NT2/D1 (cell line): ENCODE measurements around the gene AFG3L2.
"Not testable (repeated sequence)": the region's sequence is repeated elsewhere in the genome, so short reads cannot be mapped to it uniquely, and the experiment has no call there.

Experiments used
- DNase-seq: peaks from one replicate; pipeline ENCODE4 v3.0.0-alpha.2; 2011; ENCODE audit warnings: low read depth, low spot score
- H3K27me3 ChIP-seq: 2 replicates; pipeline ENCODE4 v1.6.0; 2011; ENCODE audit warnings: mild to moderate bottlenecking; ENCODE audit not compliant: insufficient read length, insufficient read depth
- H3K36me3 ChIP-seq: 2 replicates; pipeline ENCODE4 v1.6.1; 2011; ENCODE audit warnings: mild to moderate bottlenecking, low read length, mixed read lengths; ENCODE audit not compliant: insufficient read depth, insufficient read length
- H3K4me1 ChIP-seq: 2 replicates; pipeline ENCODE4 v1.5.1; 2011; ENCODE audit not compliant: insufficient read depth, insufficient read length
- H3K4me3 ChIP-seq: 2 replicates; pipeline ENCODE4 v1.5.1; 2011; ENCODE audit warnings: low read depth; ENCODE audit not compliant: insufficient read length
- H3K9ac ChIP-seq: 2 replicates; pipeline ENCODE4 v1.6.0; 2011; ENCODE audit warnings: low read depth; ENCODE audit not compliant: insufficient read length
- H3K9me3 ChIP-seq: 2 replicates; pipeline ENCODE4 v1.5.1; 2011; ENCODE audit warnings: mild to moderate bottlenecking, low read length; ENCODE audit not compliant: insufficient read depth
- SUZ12 ChIP-seq: IDR thresholded peaks from 2 replicates; pipeline ENCODE4 v1.6.1; 2011; ENCODE audit not compliant: insufficient read length, insufficient read depth; ENCODE audit errors: extremely low read depth
- YY1 ChIP-seq: IDR thresholded peaks from 2 replicates; pipeline ENCODE4 v1.6.1; 2011; ENCODE audit not compliant: insufficient read length, insufficient read depth
- ZNF274 ChIP-seq: IDR thresholded peaks from 2 replicates; pipeline ENCODE4 v1.6.1; 2011; ENCODE audit warnings: mild to moderate bottlenecking, low read depth, low read length

AFG3L2 gene

GRCh38 chr18:12417687-12418086 is 40.7 kb upstream of the AFG3L2 start:
- Histone ChIP-seq H3K4me1 (peaks cover 8% of the 10 kb centered on the region), H3K4me3 (no peak overlapping the region), H3K27me3 (no peaks in the 10 kb centered on the region), H3K9me3 (no peaks in the 10 kb centered on the region), H3K36me3 (peaks cover 3% of the 10 kb centered on the region), H3K9ac (no peak overlapping the region)
- TF ChIP-seq SUZ12 (no peak), YY1 (no peak), ZNF274 (no peak)
- no peak for DNase-seq

GRCh38 chr18:12416098-12416729 is 39.2 kb upstream of the AFG3L2 start:
- Histone ChIP-seq H3K27me3 (no peaks in the 10 kb centered on the region), H3K4me3 (no peak overlapping the region), H3K9ac (peak overlapping the region; percentile 36), H3K9me3 (no peaks in the 10 kb centered on the region), H3K36me3 (peaks cover 3% of the 10 kb centered on the region), H3K4me1 (peaks cover 8% of the 10 kb centered on the region)
- TF ChIP-seq YY1 (no peak), SUZ12 (no peak), ZNF274 (no peak)
- DNase-seq: no peak

- TF ChIP-seq YY1: no peak
- TF ChIP-seq SUZ12: no peak
- no peak for TF ChIP-seq ZNF274
- peaks cover 11% of the 10 kb centered on the region for H3K36me3 ChIP-seq
- peaks cover 8% of the 10 kb centered on the region for H3K4me1 ChIP-seq
- no peaks in the 10 kb centered on the region for H3K9me3 ChIP-seq
- H3K9ac ChIP-seq: no peak overlapping the region
- peaks cover 7% of the 10 kb centered on the region for H3K27me3 ChIP-seq
- H3K4me3 ChIP-seq: no peak overlapping the region
- no peak for DNase-seq
Observed at GRCh38 chr18:12411456-12411855, 34.4 kb upstream of the AFG3L2 start.

GRCh38 chr18:12410747-12411146 is 33.7 kb upstream of the AFG3L2 start:
- not testable (repeated sequence) for DNase-seq

GRCh38 chr18:12410081-12410481 is 33.1 kb upstream of the AFG3L2 start:
- DNase-seq: no peak
- TF ChIP-seq ZNF274 (no peak), SUZ12 (no peak), YY1 (no peak)
- peaks cover 11% of the 10 kb centered on the region for H3K36me3 ChIP-seq
- no peak overlapping the region for H3K9ac ChIP-seq
- H3K4me1 ChIP-seq: peaks cover 1% of the 10 kb centered on the region
- no peaks in the 10 kb centered on the region for H3K9me3 ChIP-seq
- no peak overlapping the region for H3K4me3 ChIP-seq
- H3K27me3 ChIP-seq: peaks cover 15% of the 10 kb centered on the region

More at GRCh38 chr18:12410747-12411146, 33.7 kb upstream of the AFG3L2 start:
- Histone ChIP-seq H3K36me3 (peaks cover 11% of the 10 kb centered on the region), H3K27me3 (peaks cover 14% of the 10 kb centered on the region)
- H3K4me1 ChIP-seq, H3K4me3 ChIP-seq, H3K9me3 ChIP-seq, H3K9ac ChIP-seq: not testable (repeated sequence)

GRCh38 chr18:12409469-12409868 is 32.4 kb upstream of the AFG3L2 start:
- H3K27me3 ChIP-seq: peaks cover 17% of the 10 kb centered on the region
- no peak overlapping the region for H3K4me3 ChIP-seq
- no peaks in the 10 kb centered on the region for H3K9me3 ChIP-seq
- no peak overlapping the region for H3K9ac ChIP-seq
- H3K36me3 ChIP-seq: peaks cover 11% of the 10 kb centered on the region
- H3K4me1 ChIP-seq: peaks cover 1% of the 10 kb centered on the region
- no peak for TF ChIP-seq YY1
- TF ChIP-seq ZNF274: no peak
- no peak for TF ChIP-seq SUZ12
- DNase-seq: no peak

GRCh38 chr18:12408247-12408869 is 31.3 kb upstream of the AFG3L2 start:
- Histone ChIP-seq H3K9me3 (no peaks in the 10 kb centered on the region), H3K36me3 (peaks cover 7% of the 10 kb centered on the region), H3K9ac (peak overlapping the region; percentile 89), H3K4me3 (peak overlapping the region; percentile 69), H3K4me1 (no peaks in the 10 kb centered on the region), H3K27me3 (peaks cover 17% of the 10 kb centered on the region)
- no peak for TF ChIP-seq ZNF274
- TF ChIP-seq YY1: no peak
- TF ChIP-seq SUZ12: no peak
- DNase-seq: no peak
